Sigmoid colon (tissue), 4 donors: ENCODE results near the gene ZBTB22.

Experiments
- POLR2AphosphoS5 ChIP-seq, 4 donors: sonication (generic); formaldehyde crosslinking; IDR thresholded peaks; one replicate each; pipeline ENCODE4 v1.6.1; 2017; ENCODE audit warnings: antibody characterized with exemption in 4 of 4
- TF ChIP-seq, protein P1 (sequence below), 4 experiments: fragments of 450-650 bp in 3 of 4; fragments of 200-600 bp in 1 of 4; IDR thresholded peaks; one replicate each; pipeline ENCODE4 v1.5.1; 2016 to 2019; ENCODE audit warnings: antibody characterized with exemption in 4 of 4, mild to moderate bottlenecking in 3 of 4, moderate library complexity in 2 of 4

DNA sequence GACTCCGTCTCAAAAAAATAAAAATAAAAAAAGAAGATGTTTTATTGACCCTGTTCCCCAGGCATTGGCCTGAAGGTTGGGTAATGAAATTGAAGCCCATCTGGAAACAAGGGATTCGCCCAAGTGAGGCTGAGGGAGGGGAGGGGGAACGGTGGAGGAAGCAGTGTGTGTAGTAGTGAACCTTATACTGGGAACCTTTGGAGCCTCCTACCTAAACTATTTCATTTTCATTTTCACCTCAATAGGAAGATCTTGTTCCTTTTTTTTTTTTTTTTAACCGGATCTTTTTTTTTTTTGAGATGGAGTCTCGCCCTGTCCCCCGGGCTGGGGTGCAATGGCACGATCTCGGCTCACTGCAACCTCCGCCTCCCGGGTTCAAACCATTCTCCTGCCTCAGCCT lies 13.2 kb upstream of the ZBTB22 start:
- TF ChIP-seq, protein P1, sequence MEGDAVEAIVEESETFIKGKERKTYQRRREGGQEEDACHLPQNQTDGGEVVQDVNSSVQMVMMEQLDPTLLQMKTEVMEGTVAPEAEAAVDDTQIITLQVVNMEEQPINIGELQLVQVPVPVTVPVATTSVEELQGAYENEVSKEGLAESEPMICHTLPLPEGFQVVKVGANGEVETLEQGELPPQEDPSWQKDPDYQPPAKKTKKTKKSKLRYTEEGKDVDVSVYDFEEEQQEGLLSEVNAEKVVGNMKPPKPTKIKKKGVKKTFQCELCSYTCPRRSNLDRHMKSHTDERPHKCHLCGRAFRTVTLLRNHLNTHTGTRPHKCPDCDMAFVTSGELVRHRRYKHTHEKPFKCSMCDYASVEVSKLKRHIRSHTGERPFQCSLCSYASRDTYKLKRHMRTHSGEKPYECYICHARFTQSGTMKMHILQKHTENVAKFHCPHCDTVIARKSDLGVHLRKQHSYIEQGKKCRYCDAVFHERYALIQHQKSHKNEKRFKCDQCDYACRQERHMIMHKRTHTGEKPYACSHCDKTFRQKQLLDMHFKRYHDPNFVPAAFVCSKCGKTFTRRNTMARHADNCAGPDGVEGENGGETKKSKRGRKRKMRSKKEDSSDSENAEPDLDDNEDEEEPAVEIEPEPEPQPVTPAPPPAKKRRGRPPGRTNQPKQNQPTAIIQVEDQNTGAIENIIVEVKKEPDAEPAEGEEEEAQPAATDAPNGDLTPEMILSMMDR (IDR thresholded peaks at IDR 0.05): no peak
- TF ChIP-seq POLR2AphosphoS5 (IDR thresholded peaks at IDR 0.05): no peak
